Right kidney (tissue), 1 donor: ENCODE data around the gene TROAP.
"Not testable (repeated sequence)": the region's sequence is repeated elsewhere in the genome, so short reads cannot be mapped to it uniquely, and the experiment has no call there.

Experiments used
- DNase-seq: peaks from one replicate; pipeline ENCODE4 v3.0.0-alpha.2; 2016

Gene TROAP

GRCh38 chr12:49294086-49294803, 28.8 kb upstream of the TROAP start:
- no peak for DNase-seq

DNA sequence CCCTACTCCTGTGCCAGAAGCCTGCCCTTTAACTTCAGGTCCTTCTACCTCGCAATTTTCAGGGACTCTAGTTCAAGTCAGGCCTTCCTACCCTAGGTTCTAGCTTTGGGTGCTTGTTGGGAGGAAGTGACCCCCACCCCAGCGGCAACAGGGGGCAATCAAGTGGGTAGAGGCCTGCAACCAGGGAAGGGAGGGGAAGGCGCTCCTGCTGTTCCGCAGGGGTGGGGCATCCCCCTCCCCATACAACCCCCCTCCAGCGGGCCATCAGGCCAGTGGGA, 28.3 kb upstream of the TROAP start:
- DNase-seq: no peak

GRCh38 chr12:49295082-49295936, 27.7 kb upstream of the TROAP start, which contains the start of gene PRPH:
Gene PRPH, plus strand, starts transcription at chr12:49295147. Its CDS starts 54 bp downstream, at chr12:49295201.
- DNase-seq: peak; percentile 70

DNA sequence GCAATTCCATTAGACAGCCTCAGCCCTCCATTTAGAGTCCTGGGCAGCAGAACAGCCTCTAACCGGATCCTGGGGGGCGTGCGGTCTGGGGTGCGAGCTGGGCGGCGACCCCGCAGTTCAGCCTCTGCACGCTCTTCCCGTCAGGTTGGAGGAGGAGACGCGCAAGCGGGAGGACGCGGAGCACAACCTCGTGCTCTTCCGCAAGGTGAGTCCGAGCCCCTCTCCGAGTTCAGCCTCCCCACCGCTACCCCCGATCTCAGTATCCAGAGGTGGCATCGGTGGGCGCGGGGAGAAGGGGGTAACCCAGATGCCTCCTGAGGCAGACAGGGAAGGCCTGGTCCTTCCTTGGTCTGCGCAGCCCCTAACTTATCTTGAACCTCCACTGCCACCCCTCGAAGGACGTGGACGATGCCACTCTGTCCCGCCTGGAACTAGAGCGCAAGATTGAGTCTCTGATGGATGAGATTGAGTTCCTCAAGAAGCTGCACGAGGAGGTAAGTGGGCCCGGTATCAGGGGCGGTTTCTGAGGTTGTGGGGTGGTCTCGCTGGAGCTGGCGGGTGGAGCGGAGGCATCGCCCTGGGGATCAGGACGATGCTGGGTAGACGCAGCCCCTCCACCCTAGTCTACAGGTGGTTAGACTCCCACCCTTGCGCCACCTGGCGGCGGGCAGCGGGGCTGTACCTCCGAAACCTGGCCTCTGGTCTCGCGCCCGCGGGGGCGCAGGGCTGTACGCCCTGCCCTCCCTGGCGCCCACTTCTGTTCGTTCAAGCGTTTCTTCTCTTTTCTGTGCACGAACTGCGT, 26.8 kb upstream of the TROAP start:
- no peak for DNase-seq

DNA sequence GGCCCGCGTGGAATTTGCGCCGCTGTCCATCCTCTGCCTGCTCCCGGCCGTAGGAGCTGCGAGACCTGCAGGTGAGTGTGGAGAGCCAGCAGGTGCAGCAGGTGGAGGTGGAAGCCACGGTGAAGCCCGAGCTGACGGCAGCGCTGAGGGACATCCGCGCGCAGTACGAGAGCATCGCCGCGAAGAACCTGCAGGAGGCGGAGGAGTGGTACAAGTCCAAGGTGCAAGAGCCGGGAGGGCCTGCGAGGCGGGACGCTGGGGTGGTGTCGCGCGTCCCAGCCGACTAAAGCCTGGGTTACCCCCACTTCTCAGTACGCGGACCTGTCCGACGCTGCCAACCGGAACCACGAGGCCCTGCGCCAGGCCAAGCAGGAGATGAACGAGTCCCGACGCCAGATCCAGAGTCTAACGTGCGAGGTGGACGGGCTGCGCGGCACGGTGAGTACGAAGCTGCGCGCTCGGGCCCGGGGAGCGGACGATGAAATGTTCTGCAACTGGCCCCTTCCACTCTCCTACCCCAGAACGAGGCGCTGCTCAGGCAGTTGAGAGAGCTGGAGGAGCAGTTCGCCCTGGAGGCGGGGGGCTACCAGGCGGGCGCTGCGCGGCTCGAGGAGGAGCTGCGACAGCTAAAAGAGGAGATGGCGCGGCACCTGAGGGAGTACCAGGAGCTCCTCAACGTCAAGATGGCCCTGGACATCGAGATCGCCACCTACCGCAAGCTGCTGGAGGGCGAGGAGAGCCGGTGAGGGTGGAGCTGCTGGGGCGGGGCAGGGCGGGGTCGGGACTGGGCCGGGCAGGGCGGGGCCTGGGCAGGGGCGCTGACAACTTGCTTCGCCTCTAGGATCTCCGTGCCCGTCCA, 26.0 kb upstream of the TROAP start:
- DNase-seq: peak; percentile 67

DNA sequence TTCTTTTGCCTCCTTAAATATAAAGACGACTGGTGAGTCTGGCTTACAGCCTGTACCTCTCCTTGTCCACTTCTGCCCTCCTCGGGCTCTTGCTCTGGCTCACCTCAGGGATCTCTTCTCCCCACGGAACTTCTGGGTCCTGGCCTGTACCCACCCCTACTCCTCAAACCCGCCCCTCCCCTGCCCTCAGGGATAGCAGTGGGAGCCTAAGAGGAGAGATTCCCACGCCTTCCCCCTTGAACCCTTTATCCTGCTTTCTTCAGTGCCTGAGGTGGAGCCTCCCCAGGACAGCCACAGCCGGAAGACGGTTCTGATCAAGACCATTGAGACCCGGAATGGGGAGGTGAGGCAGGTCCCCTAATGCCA, 25.4 kb upstream of the TROAP start:
- DNase-seq: no peak

DNA sequence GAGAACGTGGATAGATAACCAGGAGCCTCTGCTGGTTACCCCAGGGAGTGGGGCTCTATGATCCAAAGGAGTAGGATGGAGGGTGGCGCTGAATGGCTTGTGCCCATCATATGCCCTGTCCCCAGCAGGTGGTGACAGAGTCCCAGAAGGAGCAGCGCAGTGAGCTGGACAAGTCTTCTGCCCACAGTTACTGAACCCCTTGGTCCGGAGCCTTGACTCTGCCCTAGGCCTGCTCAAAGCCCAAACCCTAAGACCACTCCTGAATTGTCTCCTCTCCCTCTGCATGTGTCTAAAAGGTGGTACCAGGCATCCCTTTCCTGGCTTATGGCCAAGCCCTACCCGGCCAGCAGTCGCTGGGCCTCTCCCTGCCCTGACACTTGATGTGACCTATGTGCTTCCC, 24.9 kb upstream of the TROAP start:
- no peak for DNase-seq

GRCh38 chr12:49301760-49302159, 21.3 kb upstream of the TROAP start:
- no peak for DNase-seq

DNA sequence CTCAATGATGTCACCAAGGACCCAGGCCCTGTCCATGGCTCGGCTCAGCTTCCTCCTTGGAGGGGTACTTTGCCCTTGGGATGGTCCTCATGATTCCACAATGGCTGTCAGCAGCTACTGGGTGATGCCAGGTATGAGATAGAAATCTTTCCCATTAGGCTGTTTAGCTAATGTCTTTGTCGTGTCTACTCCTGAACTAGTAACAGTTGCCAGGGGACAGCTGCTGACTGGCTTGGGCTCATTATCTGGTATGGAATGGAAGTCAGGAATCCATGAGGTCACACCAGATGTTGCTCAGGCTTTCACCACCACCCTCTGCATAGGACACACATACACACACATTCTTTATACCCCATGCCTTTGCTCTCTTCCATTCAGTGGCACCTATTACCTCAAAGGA, 18.9 kb upstream of the TROAP start:
- no peak for DNase-seq

- no peak for DNase-seq
Measured at GRCh38 chr12:49305762-49306510, 17.1 kb upstream of the TROAP start.

- DNase-seq: peak; percentile 11
Measured at GRCh38 chr12:49309386-49309785, 13.7 kb upstream of the TROAP start.

DNA sequence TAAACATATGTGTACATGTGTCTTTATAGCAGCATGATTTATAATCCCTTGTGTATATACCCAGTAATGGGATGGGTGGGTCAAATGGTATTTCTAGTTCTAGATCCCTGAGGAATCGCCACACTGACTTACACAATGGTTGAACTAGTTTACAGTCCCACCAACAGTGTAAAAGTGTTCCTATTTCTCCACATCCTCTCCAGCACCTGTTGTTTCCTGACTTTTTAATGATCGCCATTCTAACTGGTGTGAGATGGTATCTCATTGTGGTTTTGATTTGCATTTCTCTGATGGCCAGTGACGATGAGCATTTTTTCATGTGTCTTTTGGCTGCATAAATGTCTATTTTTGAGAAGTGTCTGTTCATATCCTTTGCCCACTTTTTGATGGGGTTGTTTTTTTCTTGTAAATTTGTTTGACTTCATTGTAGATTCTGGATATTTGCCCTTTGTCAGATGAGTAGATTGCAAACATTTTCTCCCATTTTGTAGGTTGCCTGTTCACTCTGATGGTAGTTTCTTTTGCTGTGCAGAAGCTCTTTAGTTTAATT, 12.5 kb upstream of the TROAP start:
- DNase-seq: not testable (repeated sequence)

DNA sequence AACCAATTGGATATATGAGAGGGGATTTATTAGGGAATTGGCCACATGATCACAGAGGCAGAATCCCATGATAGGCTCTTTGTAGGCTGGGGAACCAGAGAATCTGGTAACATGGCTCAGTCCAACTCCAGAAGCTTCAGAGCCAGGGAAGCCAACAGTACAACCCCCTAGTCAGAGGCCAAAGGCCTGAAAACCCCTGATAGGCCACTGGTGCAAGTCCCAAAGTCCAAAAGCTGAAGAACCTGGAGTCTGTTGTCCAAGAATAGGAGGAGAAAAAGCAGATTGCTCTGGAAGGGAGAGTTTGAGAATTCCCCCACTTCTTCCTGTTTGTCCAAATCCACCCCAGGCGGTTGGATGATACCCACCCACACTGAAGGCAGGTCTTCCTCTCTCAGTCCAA, 8.2 kb upstream of the TROAP start:
- DNase-seq: no peak

DNA sequence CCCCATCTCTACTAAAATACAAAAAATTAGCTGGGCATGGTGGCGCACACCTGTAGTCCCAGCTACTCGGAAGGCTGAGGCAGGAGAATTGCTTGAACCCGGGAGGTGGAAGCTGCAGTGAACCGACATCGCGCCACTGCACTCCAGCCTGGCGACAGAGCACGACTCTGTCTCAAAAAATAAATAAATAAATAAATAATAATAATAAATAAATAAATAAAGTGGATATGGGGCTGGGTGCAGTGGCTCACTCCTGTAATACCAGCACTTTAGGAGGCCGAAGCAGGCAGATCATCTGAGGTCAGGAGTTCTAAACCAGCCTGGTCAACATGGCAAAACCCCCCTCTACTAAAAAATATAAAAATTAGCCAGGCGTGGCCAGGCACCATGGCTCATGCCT, 5.9 kb upstream of the TROAP start:
- not testable (repeated sequence) for DNase-seq

DNA sequence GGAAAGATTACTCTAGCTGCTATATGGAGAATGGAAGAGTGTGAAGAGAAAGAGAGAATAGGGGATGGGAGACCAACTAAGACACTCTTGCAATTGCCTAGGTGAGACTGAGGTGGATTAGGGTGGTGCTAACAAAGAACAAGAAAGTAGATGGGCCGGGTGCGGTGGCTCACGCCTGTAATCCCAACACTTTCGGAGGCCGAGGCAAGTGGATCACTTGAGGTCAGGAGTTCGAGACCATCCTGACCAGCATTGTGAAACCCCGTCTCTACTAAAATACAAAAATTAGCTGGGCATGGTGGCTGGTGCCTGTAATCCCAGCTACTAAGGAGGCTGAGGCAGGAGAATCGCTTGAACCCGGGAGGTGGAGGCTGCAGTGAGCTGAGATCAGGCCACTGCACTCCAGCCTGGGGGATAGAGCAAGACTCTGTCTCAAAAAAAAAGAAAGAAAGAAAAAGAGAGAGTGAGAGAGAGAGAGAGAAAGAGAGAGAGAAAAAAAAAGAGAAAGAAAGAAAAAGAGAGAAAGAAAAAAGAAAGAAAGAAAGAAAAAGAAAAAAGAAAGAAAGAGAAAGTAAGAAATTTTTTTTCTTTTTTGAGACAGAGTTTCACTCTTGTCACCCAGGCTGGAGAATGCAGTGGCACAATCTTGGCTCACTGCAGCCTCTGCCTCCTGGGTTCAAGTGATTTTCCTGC, 2.5 kb upstream of the TROAP start:
- not testable (repeated sequence) for DNase-seq

GRCh38 chr12:49322367-49322707, 718 bp upstream of the TROAP start:
- DNase-seq: no peak

GRCh38 chr12:49323524-49324097, 556 bp downstream of the TROAP start:
- peak; percentile 5 for DNase-seq

DNA sequence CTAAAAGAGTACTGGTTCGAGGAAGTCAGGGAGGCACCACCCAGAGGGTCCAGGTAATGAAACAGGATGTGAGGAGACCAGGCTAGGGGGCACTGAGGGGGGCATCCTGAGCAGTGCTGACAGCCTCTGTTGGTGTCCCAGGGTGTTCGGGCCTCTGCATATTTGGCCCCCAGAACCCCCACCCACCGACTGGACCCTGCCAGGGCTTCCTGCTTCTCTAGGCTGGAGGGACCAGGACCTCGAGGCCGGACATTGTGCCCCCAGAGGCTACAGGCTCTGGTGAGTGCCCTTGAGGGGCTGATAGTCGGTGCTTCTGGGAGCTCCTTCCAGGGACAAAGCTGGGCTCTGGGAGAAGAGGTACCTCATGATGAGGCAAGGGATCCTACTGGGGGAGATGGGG, 2.6 kb downstream of the TROAP start:
- no peak for DNase-seq

GRCh38 chr12:49327368-49327767, 4.3 kb downstream of the TROAP start:
- DNase-seq: no peak

DNA sequence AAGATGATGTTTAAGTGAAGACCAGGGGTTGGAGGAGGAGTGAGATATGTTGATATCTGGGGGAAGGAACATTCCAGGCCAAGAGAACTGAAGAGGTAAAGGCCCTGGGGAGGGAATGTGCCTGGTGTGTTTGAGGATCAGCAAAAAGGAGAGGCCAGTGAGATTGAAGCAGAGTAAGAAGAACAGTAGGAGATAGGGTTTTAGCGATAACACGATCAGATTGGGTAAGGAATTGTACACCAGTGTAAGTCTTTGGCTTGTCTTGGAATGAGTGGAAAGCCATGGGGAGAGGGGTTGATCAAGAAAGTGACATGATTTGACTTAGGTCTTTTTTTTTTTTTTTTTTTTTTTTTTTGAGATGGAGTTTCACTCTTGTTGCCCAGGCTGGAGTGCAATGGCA, 4.8 kb downstream of the TROAP start:
- no peak for DNase-seq
